Kidney epithelial cell (primary cell): ENCODE results near the gene GGTA1. TPM values are rescaled to one million over a fixed set of nuclear protein-coding genes. Genes with fewer than 3 reads are reported as not detected.
"Not testable (repeated sequence)": the region's sequence is repeated elsewhere in the genome, so short reads cannot be mapped to it uniquely, and the experiment has no call there.

Experiments used
- DNase-seq: peaks from one replicate; pipeline ENCODE4 v3.0.0-alpha.2; 2010; ENCODE audit warnings: low read depth
- H3K27me3 ChIP-seq: 2 replicates; pipeline ENCODE4 v1.6.0; 2011; ENCODE audit warnings: low read length; ENCODE audit not compliant: control insufficient read depth, insufficient read depth
- H3K36me3 ChIP-seq: 2 replicates; pipeline ENCODE4 v1.5.1; 2011; ENCODE audit warnings: low read length; ENCODE audit not compliant: control insufficient read depth, insufficient read depth
- H3K4me3 ChIP-seq: 2 replicates; pipeline ENCODE4 v1.5.1; 2011; ENCODE audit warnings: low read depth, mild to moderate bottlenecking, control low read depth, low read length
- total RNA-seq: library from RNA; depleted of rRNA; stranded (reverse); fragments of >200 nt; gene quantifications from 2 replicates; pipeline ENCODE4 v1.2.3, GENCODE V29; 2015
- TF ChIP-seq, protein P1 (sequence below): IDR thresholded peaks from 2 replicates; pipeline ENCODE4 v1.5.1; 2011; ENCODE audit warnings: mild to moderate bottlenecking, moderate library complexity, low read length, control low read depth, inconsistent platforms; ENCODE audit not compliant: insufficient read depth, poor library complexity, severe bottlenecking

GGTA1 gene
- total RNA-seq, 1 donor from 2014 or later = not detected

DNA sequence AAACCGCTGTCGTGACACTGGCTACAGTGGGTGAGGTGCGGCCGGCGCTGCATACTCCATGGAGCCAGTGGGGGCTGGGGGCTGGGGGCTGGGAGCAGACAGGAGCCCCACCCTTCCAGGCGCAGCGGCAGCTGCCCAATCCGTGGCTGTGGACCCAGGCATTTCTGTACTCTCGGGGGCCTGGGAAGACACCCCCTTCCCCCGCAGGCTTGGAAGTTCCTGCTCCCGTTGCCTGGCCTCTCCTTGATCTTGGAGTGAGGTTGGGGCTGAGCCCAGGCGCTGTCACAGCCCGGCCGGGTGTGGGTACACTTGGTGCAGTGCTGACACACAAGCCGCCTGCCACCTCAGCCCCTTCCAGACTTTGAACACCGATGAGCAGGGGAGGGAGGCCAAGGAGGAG, 27.7 kb upstream of the GGTA1 start:
- Histone ChIP-seq H3K27me3 (no peaks in the 10 kb centered on the region), H3K4me3 (no peak overlapping the region), H3K36me3 (no peaks in the 10 kb centered on the region)
- no peak for DNase-seq
- TF ChIP-seq, protein P1, sequence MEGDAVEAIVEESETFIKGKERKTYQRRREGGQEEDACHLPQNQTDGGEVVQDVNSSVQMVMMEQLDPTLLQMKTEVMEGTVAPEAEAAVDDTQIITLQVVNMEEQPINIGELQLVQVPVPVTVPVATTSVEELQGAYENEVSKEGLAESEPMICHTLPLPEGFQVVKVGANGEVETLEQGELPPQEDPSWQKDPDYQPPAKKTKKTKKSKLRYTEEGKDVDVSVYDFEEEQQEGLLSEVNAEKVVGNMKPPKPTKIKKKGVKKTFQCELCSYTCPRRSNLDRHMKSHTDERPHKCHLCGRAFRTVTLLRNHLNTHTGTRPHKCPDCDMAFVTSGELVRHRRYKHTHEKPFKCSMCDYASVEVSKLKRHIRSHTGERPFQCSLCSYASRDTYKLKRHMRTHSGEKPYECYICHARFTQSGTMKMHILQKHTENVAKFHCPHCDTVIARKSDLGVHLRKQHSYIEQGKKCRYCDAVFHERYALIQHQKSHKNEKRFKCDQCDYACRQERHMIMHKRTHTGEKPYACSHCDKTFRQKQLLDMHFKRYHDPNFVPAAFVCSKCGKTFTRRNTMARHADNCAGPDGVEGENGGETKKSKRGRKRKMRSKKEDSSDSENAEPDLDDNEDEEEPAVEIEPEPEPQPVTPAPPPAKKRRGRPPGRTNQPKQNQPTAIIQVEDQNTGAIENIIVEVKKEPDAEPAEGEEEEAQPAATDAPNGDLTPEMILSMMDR = no peak

DNA sequence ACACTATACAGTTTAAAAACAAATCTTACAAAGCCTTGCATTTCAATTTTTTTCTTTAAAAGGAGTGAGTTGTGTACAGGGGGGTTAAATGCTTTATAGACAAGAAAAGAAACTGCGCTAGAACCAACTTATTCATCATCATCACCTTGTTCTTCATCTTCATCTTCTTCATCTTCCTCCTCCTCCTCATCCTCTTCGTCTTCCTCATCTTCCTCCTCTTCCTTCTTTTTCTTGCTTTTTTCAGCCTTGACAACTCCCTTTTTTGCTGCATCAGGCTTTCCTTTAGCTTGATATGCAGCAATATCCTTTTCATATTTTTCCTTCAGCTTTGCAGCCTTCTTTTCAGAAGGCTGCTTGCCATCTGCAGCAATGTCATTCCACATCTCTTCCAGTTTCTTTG, 20.0 kb upstream of the GGTA1 start:
- H3K27me3 ChIP-seq, H3K4me3 ChIP-seq, H3K36me3 ChIP-seq, DNase-seq: not testable (repeated sequence)

DNA sequence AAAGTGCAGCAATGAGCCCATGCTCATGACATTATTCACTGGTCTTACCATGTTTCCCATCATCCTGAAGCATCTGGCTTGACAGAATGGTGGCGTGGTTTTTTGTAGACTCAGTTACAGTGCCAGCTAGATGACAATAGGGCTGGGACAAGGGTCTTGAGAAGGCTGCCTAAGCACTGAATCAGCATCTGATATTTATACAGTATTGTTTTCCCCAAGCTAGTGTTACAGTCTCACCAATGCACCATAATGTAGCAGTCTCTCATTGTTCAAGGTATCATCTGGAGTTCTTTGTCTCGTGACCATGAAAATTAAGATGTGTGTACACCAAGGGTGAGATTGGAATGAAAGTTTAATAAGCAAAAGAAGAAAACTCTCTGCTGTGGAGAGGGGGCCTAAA, 19.0 kb upstream of the GGTA1 start:
- H3K36me3 ChIP-seq = no peaks in the 10 kb centered on the region

DNA sequence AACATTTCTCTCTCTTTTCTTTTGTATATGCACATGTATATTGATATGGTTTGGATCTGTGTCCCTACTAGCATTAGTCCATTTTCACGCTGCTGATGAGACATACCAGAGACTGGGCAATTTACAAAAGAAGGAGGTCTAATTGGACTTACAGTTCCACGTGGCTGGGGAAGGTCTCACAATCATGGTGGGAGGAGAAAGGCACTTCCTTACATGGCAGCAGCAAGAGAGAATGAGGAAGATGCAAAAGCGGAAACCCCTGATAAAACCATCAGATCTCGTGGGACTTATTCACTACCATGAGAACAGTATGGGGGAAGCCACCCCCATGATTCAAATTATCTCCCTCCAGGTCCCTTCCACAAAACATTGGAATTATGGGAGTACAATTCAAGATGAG, 13.5 kb upstream of the GGTA1 start:
- not testable (repeated sequence) for H3K27me3 ChIP-seq, DNase-seq

More for the DNA sequence above, 19.0 kb upstream of the GGTA1 start:
- H3K27me3 ChIP-seq = no peaks in the 10 kb centered on the region
- TF ChIP-seq, protein P1 = no peak
- no peak for DNase-seq
- H3K4me3 ChIP-seq = no peak overlapping the region

DNA sequence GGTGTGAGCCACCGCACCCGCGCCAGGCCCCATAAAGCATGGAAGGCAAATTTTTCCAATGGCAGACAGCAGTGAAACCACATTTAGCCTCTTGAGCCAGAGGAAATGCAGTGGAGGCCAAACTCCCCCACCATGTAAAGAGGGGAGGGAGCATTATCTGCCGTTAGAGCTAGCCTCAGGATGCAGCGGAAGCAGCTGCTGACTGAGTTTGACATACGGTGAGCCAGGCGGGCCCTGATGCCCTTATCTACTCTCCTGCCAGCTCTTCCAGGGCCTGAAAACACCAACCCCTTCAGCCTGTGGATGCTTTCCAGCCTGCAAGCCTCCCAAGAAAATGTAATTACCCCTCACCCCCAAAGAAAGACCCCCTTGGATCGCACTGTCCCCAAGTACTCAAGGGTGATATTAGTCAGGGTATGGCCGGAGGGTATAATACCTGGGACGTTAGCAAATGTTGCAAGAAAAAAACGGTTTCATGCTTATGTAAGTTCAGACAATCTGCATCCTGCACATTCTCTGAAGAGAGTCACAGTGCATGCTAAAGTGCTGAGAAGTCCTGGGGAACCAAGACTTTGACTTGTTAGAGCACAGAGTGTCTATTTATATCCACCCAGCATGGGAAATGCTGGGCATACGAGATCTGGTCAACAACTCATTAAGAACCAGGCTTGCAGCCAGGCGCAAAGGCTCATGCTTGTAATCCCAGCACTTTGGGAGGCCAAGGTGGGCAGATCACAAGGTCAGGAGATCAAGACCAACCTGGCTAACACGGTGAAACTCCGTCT, 11.3 kb upstream of the GGTA1 start:
- Histone ChIP-seq H3K27me3 (peaks cover 2% of the 10 kb centered on the region), H3K4me3 (no peak overlapping the region), H3K36me3 (no peaks in the 10 kb centered on the region)
- no peak for DNase-seq
- TF ChIP-seq, protein P1 = no peak

More for the DNA sequence above, 13.5 kb upstream of the GGTA1 start:
- H3K36me3 ChIP-seq, H3K4me3 ChIP-seq: not testable (repeated sequence)

DNA sequence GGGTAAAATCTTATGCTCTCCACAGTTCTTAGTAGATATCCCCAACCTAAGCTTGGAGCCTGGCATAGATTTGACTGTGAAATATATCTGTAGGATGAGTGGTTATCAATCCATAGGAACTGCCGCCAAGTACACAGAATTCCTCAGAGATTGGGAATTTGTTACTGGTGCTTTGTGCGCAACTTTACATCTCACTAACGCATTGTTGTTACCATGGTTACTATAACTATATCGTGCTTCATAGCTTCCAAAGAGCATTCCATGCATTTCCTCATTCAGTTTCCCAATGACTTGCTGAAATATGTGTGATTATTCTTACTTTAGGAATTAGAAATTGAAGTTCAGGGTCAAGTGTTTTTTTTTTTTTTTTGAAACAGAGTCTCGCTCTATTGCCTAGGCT, 9.5 kb upstream of the GGTA1 start:
- no peak for DNase-seq
- TF ChIP-seq, protein P1 = no peak
- H3K36me3 ChIP-seq = no peaks in the 10 kb centered on the region
- no peak overlapping the region for H3K4me3 ChIP-seq
- H3K27me3 ChIP-seq = peaks cover 6% of the 10 kb centered on the region

DNA sequence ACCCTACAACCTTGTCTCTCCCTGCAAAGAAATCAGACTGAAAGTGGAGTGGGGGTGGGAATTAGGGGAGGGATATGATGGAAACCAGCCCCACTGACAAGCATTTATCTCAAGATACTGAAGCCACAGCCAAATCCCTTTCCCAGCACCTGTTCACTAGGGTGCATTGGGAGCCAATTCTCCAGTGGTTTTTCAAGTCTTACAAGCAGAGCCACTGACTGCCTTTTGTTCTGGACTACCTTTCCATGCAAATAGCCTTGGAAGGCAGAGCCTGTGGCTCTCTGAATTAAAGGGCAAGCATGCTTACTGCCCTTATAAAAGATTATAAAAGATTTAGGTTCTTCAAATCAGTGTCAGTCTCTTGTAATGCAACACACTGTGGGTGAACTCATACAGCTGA, 8.8 kb upstream of the GGTA1 start:
- no peak overlapping the region for H3K4me3 ChIP-seq
- DNase-seq = no peak
- no peaks in the 10 kb centered on the region for H3K36me3 ChIP-seq
- peaks cover 9% of the 10 kb centered on the region for H3K27me3 ChIP-seq
- TF ChIP-seq, protein P1 = no peak
